ENCODE data around the gene ENPP4. TPM values are rescaled to one million over a fixed set of nuclear protein-coding genes. Genes with fewer than 3 reads are reported as not detected.

Gene ENPP4
- total RNA-seq, 2 experiments from 2014 or later, result 6.6 to 7.3 TPM

GRCh38 chr6:46091080-46091478 is 38.7 kb upstream of the ENPP4 start:
- peaks cover 16% of the 10 kb centered on the region for H3K9me3 Mint-ChIP-seq
- DNase-seq (no peak), ATAC-seq (no peak)
- intact Hi-C loops (cut with micrococcal nuclease), result loop anchor here (2.0 kb wide), 1 partner anchor 320 kb away; no protein-coding TSS in a partner anchor
- H3K27ac Mint-ChIP-seq, result no peak overlapping the region
- peaks cover 4% of the 10 kb centered on the region for H3K4me1 Mint-ChIP-seq (ENCODE audit: low read depth)
- TF ChIP-seq, protein P1, sequence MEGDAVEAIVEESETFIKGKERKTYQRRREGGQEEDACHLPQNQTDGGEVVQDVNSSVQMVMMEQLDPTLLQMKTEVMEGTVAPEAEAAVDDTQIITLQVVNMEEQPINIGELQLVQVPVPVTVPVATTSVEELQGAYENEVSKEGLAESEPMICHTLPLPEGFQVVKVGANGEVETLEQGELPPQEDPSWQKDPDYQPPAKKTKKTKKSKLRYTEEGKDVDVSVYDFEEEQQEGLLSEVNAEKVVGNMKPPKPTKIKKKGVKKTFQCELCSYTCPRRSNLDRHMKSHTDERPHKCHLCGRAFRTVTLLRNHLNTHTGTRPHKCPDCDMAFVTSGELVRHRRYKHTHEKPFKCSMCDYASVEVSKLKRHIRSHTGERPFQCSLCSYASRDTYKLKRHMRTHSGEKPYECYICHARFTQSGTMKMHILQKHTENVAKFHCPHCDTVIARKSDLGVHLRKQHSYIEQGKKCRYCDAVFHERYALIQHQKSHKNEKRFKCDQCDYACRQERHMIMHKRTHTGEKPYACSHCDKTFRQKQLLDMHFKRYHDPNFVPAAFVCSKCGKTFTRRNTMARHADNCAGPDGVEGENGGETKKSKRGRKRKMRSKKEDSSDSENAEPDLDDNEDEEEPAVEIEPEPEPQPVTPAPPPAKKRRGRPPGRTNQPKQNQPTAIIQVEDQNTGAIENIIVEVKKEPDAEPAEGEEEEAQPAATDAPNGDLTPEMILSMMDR (IDR thresholded peaks at IDR 0.05), result no peak
- H3K36me3 Mint-ChIP-seq (ENCODE audit: low read depth), result peaks cover 7% of the 10 kb centered on the region
- no peak overlapping the region for H3K4me3 Mint-ChIP-seq
- POLR2A ChIA-PET, result no interaction called here
- H3K27me3 Mint-ChIP-seq, result peaks cover 21% of the 10 kb centered on the region
- CTCF ChIA-PET, result interaction anchor here (1.0 to 4.4 kb wide), 23 partner anchors 9 to 407 kb away, joined by 3 to 55 read pairs (median 9); partner anchors contain the start of gene ENPP4

- TF ChIP-seq, protein P1 (IDR thresholded peaks at IDR 0.05), result no peak
- no peak overlapping the region for H3K4me3 Mint-ChIP-seq
- ATAC-seq, result no peak
- no peak for DNase-seq
- no peak overlapping the region for H3K27ac Mint-ChIP-seq
- peaks cover 7% of the 10 kb centered on the region for H3K27me3 Mint-ChIP-seq
- peaks cover 4% of the 10 kb centered on the region for H3K4me1 Mint-ChIP-seq (ENCODE audit: low read depth)
- CTCF ChIA-PET, result no interaction called here
- H3K36me3 Mint-ChIP-seq (ENCODE audit: low read depth), result peaks cover 18% of the 10 kb centered on the region
- POLR2A ChIA-PET, result no interaction called here
- intact Hi-C loops (cut with micrococcal nuclease), result no loop called here
- H3K9me3 Mint-ChIP-seq, result peaks cover 16% of the 10 kb centered on the region
Observed at GRCh38 chr6:46095251-46095650, 34.5 kb upstream of the ENPP4 start.

- POLR2A ChIA-PET, result no interaction called here
- H3K36me3 Mint-ChIP-seq (ENCODE audit: low read depth), result peaks cover 20% of the 10 kb centered on the region
- intact Hi-C loops (cut with micrococcal nuclease), result no loop called here
- DNase-seq, result no peak
- ATAC-seq, result no peak
- peaks cover 2% of the 10 kb centered on the region for H3K27me3 Mint-ChIP-seq
- H3K27ac Mint-ChIP-seq, result no peak overlapping the region
- CTCF ChIA-PET, result no interaction called here
- peaks cover 16% of the 10 kb centered on the region for H3K9me3 Mint-ChIP-seq
- peaks cover 3% of the 10 kb centered on the region for H3K4me1 Mint-ChIP-seq (ENCODE audit: low read depth)
- TF ChIP-seq, protein P1 (IDR thresholded peaks at IDR 0.05), result no peak
- H3K4me3 Mint-ChIP-seq, result no peak overlapping the region
Observed at GRCh38 chr6:46097366-46097765, 32.4 kb upstream of the ENPP4 start.

- intact Hi-C loops (cut with micrococcal nuclease), result no loop called here
- CTCF ChIA-PET, result interaction anchor here (3.3 kb wide), 1 partner anchor 8 kb away, joined by 11 read pairs; no protein-coding TSS in a partner anchor
- POLR2A ChIA-PET, result no interaction called here
Observed at GRCh38 chr6:46098678-46099077, 31.1 kb upstream of the ENPP4 start.

GRCh38 chr6:46099952-46100351 is 29.8 kb upstream of the ENPP4 start:
- Mint-ChIP-seq H3K4me3 (no peak overlapping the region), H3K36me3 (ENCODE audit: low read depth) (peaks cover 20% of the 10 kb centered on the region), H3K27ac (no peak overlapping the region), H3K4me1 (ENCODE audit: low read depth) (peaks cover 19% of the 10 kb centered on the region), H3K27me3 (no peaks in the 10 kb centered on the region), H3K9me3 (peaks cover 12% of the 10 kb centered on the region)
- TF ChIP-seq, protein P1 (IDR thresholded peaks at IDR 0.05), result no peak
- intact Hi-C loops (cut with micrococcal nuclease), result no loop called here
- DNase-seq (no peak), ATAC-seq (no peak)
- ChIA-PET CTCF (interaction anchor here (3.3 kb wide), 1 partner anchor 10 kb away, joined by 11 read pairs; no protein-coding TSS in a partner anchor), POLR2A (no interaction called here)

More at GRCh38 chr6:46098678-46099077, 31.1 kb upstream of the ENPP4 start:
- DNase-seq (no peak), ATAC-seq (no peak)
- Mint-ChIP-seq H3K36me3 (ENCODE audit: low read depth) (peaks cover 20% of the 10 kb centered on the region), H3K4me1 (ENCODE audit: low read depth) (peaks cover 12% of the 10 kb centered on the region), H3K27ac (no peak overlapping the region), H3K27me3 (peaks cover 2% of the 10 kb centered on the region), H3K4me3 (no peak overlapping the region), H3K9me3 (peaks cover 16% of the 10 kb centered on the region)
- TF ChIP-seq, protein P1 (IDR thresholded peaks at IDR 0.05), result no peak

Measured in activated CD8-positive, alpha-beta T cell treated with anti-CD3 and anti-CD28 coated beads for 36 hours (primary cell).